H1 (cell line): ENCODE data around the gene POU2AF3. TPM values are rescaled to one million over a fixed set of nuclear protein-coding genes. Genes with fewer than 3 reads are reported as not detected.

Experiments
- CTCF ChIA-PET: fragments of 300-600 bp; sonication (Branson Sonifier 250); formaldehyde crosslinking; loops from one replicate; lab custom pipeline; 2021; ENCODE audit not compliant: partially characterized antibody; lab: Charles Lee
- POLR2A ChIA-PET: fragments of 300-600 bp; sonication (Branson Sonifier 250); formaldehyde crosslinking; loops from one replicate; lab custom pipeline; 2021; ENCODE audit warnings: inconsistent platforms; ENCODE audit not compliant: partially characterized antibody; lab: Charles Lee
- DNase-seq, 2 experiments: peaks; one replicate each; pipeline versions ENCODE4 v3.0.0 to v3.0.0-alpha.2; 2010 to 2022; ENCODE audit warnings: low spot score in 2 of 2, low read depth in 1 of 2, mixed read lengths in 1 of 2
- FAIRE-seq: peaks from 2 replicates; lab custom pipeline; 2011; peaks lifted over from hg19 to GRCh38; lab: Jason Lieb, UNC
- H2AFZ ChIP-seq: 2 replicates; pipeline ENCODE4 v1.8.1; 2012; ENCODE audit warnings: low read length, inconsistent platforms
- H2AK5ac ChIP-seq: 2 replicates; pipeline ENCODE4 v1.6.1; 2013; ENCODE audit warnings: low read depth, low read length
- H2BK120ac ChIP-seq: replicated peaks from 2 replicates; pipeline ENCODE3; 2013; ENCODE audit warnings: low read depth, low read length, inconsistent platforms
- H2BK12ac ChIP-seq: 2 replicates; pipeline ENCODE4 v1.6.1; 2013; ENCODE audit warnings: low read depth, low read length
- H2BK15ac ChIP-seq: 2 replicates; pipeline ENCODE4 v1.6.1; 2013; ENCODE audit warnings: low read length
- H2BK20ac ChIP-seq: 2 replicates; pipeline ENCODE4 v1.6.1; 2013; ENCODE audit warnings: low read length
- H2BK5ac ChIP-seq: 2 replicates; pipeline ENCODE4 v1.6.1; 2013; ENCODE audit warnings: low read depth, low read length
- H3K14ac ChIP-seq: 2 replicates; pipeline ENCODE4 v1.6.1; 2013; ENCODE audit warnings: inconsistent platforms; ENCODE audit not compliant: insufficient read length
- H3K18ac ChIP-seq: 2 replicates; pipeline ENCODE4 v1.6.1; 2013; ENCODE audit warnings: low read length; ENCODE audit errors: extremely low read depth
- H3K23ac ChIP-seq: 2 replicates; pipeline ENCODE4 v1.6.1; 2013; ENCODE audit warnings: inconsistent platforms; ENCODE audit not compliant: insufficient read length
- H3K23me2 ChIP-seq: 2 replicates; pipeline ENCODE4 v1.6.1; 2013; ENCODE audit warnings: low read depth, low read length
- H3K27ac ChIP-seq: 2 replicates; pipeline ENCODE4 v1.6.1; 2011; ENCODE audit warnings: low read depth, low read length, inconsistent platforms
- H3K27me3 ChIP-seq, 4 experiments: replicated peaks in 1 of 4; 1 replicate in 1 of 4; 2 replicates in 3 of 4; pipeline versions ENCODE4 v1.6.1 to v1.8.1; 2011 to 2013; ENCODE audit warnings: low read length in 3 of 4, mild to moderate bottlenecking in 3 of 4, inconsistent platforms in 2 of 4, mixed read lengths in 2 of 4, moderate library complexity in 1 of 4; ENCODE audit not compliant: control insufficient read depth in 3 of 4, insufficient read depth in 3 of 4; ENCODE audit errors: extremely low read depth in 1 of 4
- H3K36me3 ChIP-seq, 4 experiments: 2 replicates each; pipeline versions ENCODE4 v1.6.1 to v1.8.1; 2011 to 2013; ENCODE audit warnings: mild to moderate bottlenecking in 4 of 4, low read length in 3 of 4, moderate library complexity in 2 of 4, control low read depth in 1 of 4, inconsistent platforms in 1 of 4; ENCODE audit not compliant: insufficient read depth in 4 of 4, control insufficient read depth in 2 of 4
- H3K4ac ChIP-seq: replicated peaks from 2 replicates; pipeline ENCODE3; 2013; ENCODE audit warnings: low read length, low read depth, mixed read lengths, inconsistent platforms; ENCODE audit not compliant: insufficient read length
- H3K4me1 ChIP-seq, 4 experiments: replicated peaks in 1 of 4; 1 replicate in 1 of 4; 2 replicates in 3 of 4; pipeline versions ENCODE4 v1.6.1 to v1.8.1; 2011 to 2013; ENCODE audit warnings: low read length in 3 of 4, inconsistent platforms in 2 of 4, mixed read lengths in 1 of 4; ENCODE audit not compliant: insufficient read depth in 4 of 4, control insufficient read depth in 3 of 4
- H3K4me2 ChIP-seq, 2 experiments: 2 replicates each; pipeline versions ENCODE4 v1.6.1 to v1.8.1; 2011 to 2013; ENCODE audit warnings: low read depth in 2 of 2, low read length in 2 of 2, control low read depth in 1 of 2, inconsistent platforms in 1 of 2, mild to moderate bottlenecking in 1 of 2; ENCODE audit not compliant: insufficient read depth in 1 of 2
- H3K4me3 ChIP-seq, 4 experiments: fragments of 200-600, 300-600 bp in 1 of 4; sonication (generic), shearing (Covaris generic), sonication (Bioruptor Twin) in 1 of 4; 2 replicates each; pipeline versions ENCODE4 v1.5.1 to v1.8.1; 2011 to 2016; ENCODE audit warnings: low read length in 4 of 4, low read depth in 3 of 4, control low read depth in 2 of 4, inconsistent platforms in 2 of 4, mild to moderate bottlenecking in 2 of 4, mixed read lengths in 1 of 4, moderate library complexity in 1 of 4; ENCODE audit not compliant: insufficient read depth in 2 of 4; ENCODE audit errors: extremely low read depth in 1 of 4
- H3K56ac ChIP-seq: replicated peaks from 2 replicates; pipeline ENCODE3; 2013; ENCODE audit warnings: low read depth, mild to moderate bottlenecking, mixed read lengths, low read length, inconsistent platforms; ENCODE audit not compliant: insufficient read length
- H3K79me1 ChIP-seq: 2 replicates; pipeline ENCODE4 v1.6.1; 2013; ENCODE audit warnings: low read depth, low read length, control low read depth
- H3K79me2 ChIP-seq, 2 experiments: 2 replicates each; pipeline versions ENCODE4 v1.6.1 to v1.8.1; 2012 to 2013; ENCODE audit warnings: low read length in 2 of 2, mild to moderate bottlenecking in 2 of 2, inconsistent platforms in 1 of 2; ENCODE audit not compliant: insufficient read depth in 2 of 2, control insufficient read depth in 1 of 2
- H3K9ac ChIP-seq, 4 experiments: replicated peaks in 1 of 4; 1 replicate in 1 of 4; 2 replicates in 3 of 4; pipeline versions ENCODE4 v1.6.1 to v1.8.1; 2011 to 2013; ENCODE audit warnings: low read depth in 3 of 4, low read length in 3 of 4, control low read depth in 2 of 4, mild to moderate bottlenecking in 2 of 4, moderate library complexity in 2 of 4, inconsistent platforms in 1 of 4; ENCODE audit errors: extremely low read depth in 1 of 4
- H3K9me3 ChIP-seq, 2 experiments: 2 replicates each; pipeline versions ENCODE4 v1.6.1 to v1.8.1; 2012 to 2013; ENCODE audit warnings: mild to moderate bottlenecking in 2 of 2, moderate library complexity in 2 of 2, control low read depth in 1 of 2, inconsistent platforms in 1 of 2, low read depth in 1 of 2, low read length in 1 of 2, mixed read lengths in 1 of 2; ENCODE audit not compliant: insufficient read depth in 2 of 2
- H4K20me1 ChIP-seq, 2 experiments: replicated peaks in 1 of 2; 2 replicates each; pipeline versions ENCODE3 to v1.8.1; 2011 to 2013; ENCODE audit warnings: inconsistent platforms in 2 of 2, low read length in 2 of 2, mild to moderate bottlenecking in 1 of 2; ENCODE audit not compliant: insufficient read depth in 2 of 2, control insufficient read depth in 1 of 2
- H4K5ac ChIP-seq: 2 replicates; pipeline ENCODE4 v1.6.1; 2013; ENCODE audit warnings: low read length, low read depth, mixed read lengths, inconsistent platforms; ENCODE audit not compliant: insufficient read length
- H4K8ac ChIP-seq: 2 replicates; pipeline ENCODE4 v1.8.0; 2013; ENCODE audit warnings: mild to moderate bottlenecking, moderate library complexity, low read length, inconsistent platforms; ENCODE audit not compliant: insufficient read depth; ENCODE audit errors: extremely low read depth
- H4K91ac ChIP-seq: replicated peaks from 2 replicates; pipeline ENCODE3; 2013; ENCODE audit warnings: low read length, mixed read lengths, inconsistent platforms; ENCODE audit not compliant: insufficient read length
- ATF2 ChIP-seq: IDR thresholded peaks from 2 replicates; pipeline ENCODE4 v1.6.1; 2012; ENCODE audit warnings: low read length, inconsistent platforms
- CEBPB ChIP-seq: IDR thresholded peaks from 2 replicates; pipeline ENCODE4 v1.6.1; 2012; ENCODE audit warnings: low read depth, low read length
- FOSL1 ChIP-seq: IDR thresholded peaks from 2 replicates; pipeline ENCODE4 v1.6.1; 2011; ENCODE audit warnings: mild to moderate bottlenecking, low read depth, low read length, moderate library complexity; ENCODE audit not compliant: insufficient read depth
- GABPA ChIP-seq: IDR thresholded peaks from 2 replicates; pipeline ENCODE4 v1.6.1; 2011; ENCODE audit warnings: mild to moderate bottlenecking, low read length, moderate library complexity, borderline replicate concordance; ENCODE audit not compliant: insufficient read depth
- JUN ChIP-seq: IDR thresholded peaks from 2 replicates; pipeline ENCODE4 v1.6.1; 2011; ENCODE audit warnings: low read depth, mild to moderate bottlenecking, improper control_type of control experiment, low read length
- KDM4A ChIP-seq: IDR thresholded peaks from one replicate; pipeline ENCODE4 v1.7.1; 2012; ENCODE audit warnings: low read depth, mild to moderate bottlenecking, moderate library complexity, low read length, inconsistent platforms; ENCODE audit not compliant: severe bottlenecking
- KDM5A ChIP-seq: fragments of 200-600 bp; IDR thresholded peaks from 2 replicates; pipeline ENCODE4 v1.7.1; 2012; ENCODE audit warnings: mild to moderate bottlenecking, low read length, inconsistent platforms, mixed read lengths
- PHF8 ChIP-seq: fragments of 200-600 bp; sonication (generic); conservative IDR thresholded peaks from 2 replicates; pipeline ENCODE4 v1.7.1; 2012; ENCODE audit warnings: low read depth, mild to moderate bottlenecking, inconsistent platforms, low read length, moderate library complexity
- POLR2A ChIP-seq, 2 experiments: IDR thresholded peaks; 1 replicate in 1 of 2; 2 replicates in 1 of 2; pipeline ENCODE4 v1.6.1; 2011; ENCODE audit warnings: low read depth in 2 of 2, low read length in 2 of 2, mild to moderate bottlenecking in 2 of 2; ENCODE audit errors: control extremely low read depth in 1 of 2
- RBBP5 ChIP-seq: IDR thresholded peaks from 2 replicates; pipeline ENCODE4 v1.7.1; 2012; ENCODE audit warnings: low read depth, mild to moderate bottlenecking, inconsistent platforms, low read length, moderate library complexity, borderline replicate concordance
- RXRA ChIP-seq: IDR thresholded peaks from 2 replicates; pipeline ENCODE4 v1.6.1; 2011; ENCODE audit warnings: low read depth, mild to moderate bottlenecking, low read length, moderate library complexity; ENCODE audit not compliant: insufficient read depth
- SIRT6 ChIP-seq: IDR thresholded peaks from one replicate; pipeline ENCODE4 v1.7.1; 2012; ENCODE audit warnings: low read length, inconsistent platforms
- ZNF274 ChIP-seq: IDR thresholded peaks from 2 replicates; pipeline ENCODE4 v1.7.0; 2012; ENCODE audit warnings: low read length, borderline replicate concordance; ENCODE audit errors: extremely low read depth
- WGBS, 2 experiments: shearing (Covaris generic) in 1 of 2; methylation state at CpG; one replicate each; pipeline versions ENCODE4 v1.1.6 to v1.1.7; 2013 to 2015; ENCODE audit warnings: low lambda C conversion rate in 2 of 2, mixed read lengths in 2 of 2, inconsistent platforms in 1 of 2, low coverage in 1 of 2, missing lambda C conversion rate in 1 of 2; ENCODE audit not compliant: insufficient replicate concordance in 2 of 2, insufficient coverage in 1 of 2, insufficient read length in 1 of 2; ENCODE audit errors: extremely low coverage in 1 of 2, missing lambda C conversion rate in 1 of 2; 5-methylcytosine and 5-hydroxymethylcytosine counted together
- polyA plus RNA-seq, 7 experiments: library from polyadenylated mRNA; depleted of rRNA in 3 of 7; stranded (reverse) in 5 of 7; unstranded in 2 of 7; fragments of >200 nt in 5 of 7; fragments of 200-250 nt in 2 of 7; gene quantifications; 1 replicate in 5 of 7; 2 replicates in 1 of 7; 4 replicates in 1 of 7; pipeline versions ENCODE4 v1.2.1 to v1.2.3, GENCODE V29; 2011 to 2013; ENCODE audit warnings: missing spikeins in 2 of 7, mixed read lengths in 2 of 7
- total RNA-seq: library from RNA; stranded (reverse); fragmentation: NEBNext Ultra II Directional; extraction: Animal tissue kit (Norgen Biotek cat#: 25700); gene quantifications from 2 replicates; pipeline ENCODE4 v1.2.1, GENCODE V29; 2021

The POU2AF3 gene
- total and polyA plus RNA-seq, 2 of the 8 experiments (the other 6 are each of a cell fraction or from before 2014, with no cell fraction given), result 1.2 to 5.7 TPM

- Histone ChIP-seq H3K36me3 (no peaks in the 10 kb centered on the region), H3K79me2 (no peaks in the 10 kb centered on the region), H3K79me1 (no peaks in the 10 kb centered on the region), H2BK5ac (no peak overlapping the region), H3K56ac (no peak overlapping the region), H3K4me3 (no peak overlapping the region), H3K27me3 (no peaks in the 10 kb centered on the region), H2BK15ac (no peak overlapping the region), H2BK20ac (no peak overlapping the region), H3K9ac (no peak overlapping the region), H4K5ac (no peak overlapping the region), H2BK12ac (no peak overlapping the region), H4K20me1 (no peaks in the 10 kb centered on the region), H3K23me2 (no peaks in the 10 kb centered on the region), H2BK120ac (no peak overlapping the region), H3K4me1 (peaks cover 0 to 6% (median 0%) of the 10 kb centered on the region in 4 experiments; a peak in 1 of 7 replicates), H2AK5ac (no peak overlapping the region), H2AFZ (peak overlapping the region; percentile 80; the same call in 1 of the 2 replicates), H4K91ac (no peak overlapping the region), H4K8ac (no peak overlapping the region), H3K4me2 (no peak overlapping the region), H3K14ac (no peak overlapping the region), H3K27ac (no peak overlapping the region), H3K23ac (no peak overlapping the region), H3K4ac (no peak overlapping the region), H3K9me3 (no peaks in the 10 kb centered on the region), H3K18ac (no peak overlapping the region)
- 67% methylated on average over 3 of the region's 3 CpGs; no CpG with 5 or more reads in 1 of the 2 experiments for WGBS, 2 experiments
- CTCF ChIA-PET, result interaction anchor here (1.2 to 2.8 kb wide), 2 partner anchors 10 to 79 kb away, joined by 3 to 8 read pairs; no protein-coding TSS in a partner anchor
- no peak for FAIRE-seq
- TF ChIP-seq RXRA, result no peak
- no peak for TF ChIP-seq FOSL1
- TF ChIP-seq JUN, result no peak
- TF ChIP-seq KDM4A, result no peak
- TF ChIP-seq ATF2, result no peak
- no peak for TF ChIP-seq PHF8
- no peak for TF ChIP-seq POLR2A (IDR thresholded peaks at IDR 0.05; ENCODE audit: control extremely low read depth in 1 of 2, low read depth in 2 of 2, low read length in 2 of 2)
- TF ChIP-seq GABPA, result no peak
- no peak for TF ChIP-seq RBBP5
- no peak for TF ChIP-seq CEBPB
- no peak for TF ChIP-seq SIRT6
- no peak for TF ChIP-seq ZNF274
- no peak for TF ChIP-seq KDM5A
- no peak for DNase-seq
- POLR2A ChIA-PET, result no interaction called here
These were observed 45.7 kb downstream of the POU2AF3 start for GRCh38 chr11:111344032-111344431.
